ENCODE data around the gene PRAMEF1. TPM values are rescaled to one million over a fixed set of nuclear protein-coding genes. Genes with fewer than 3 reads are reported as not detected.
A peak's percentile ranks its signal among the peaks of the same experiment; 100 is the strongest.
"Not testable (repeated sequence)": the region's sequence is repeated elsewhere in the genome, so short reads cannot be mapped to it uniquely, and the experiment has no call there.

Gene PRAMEF1
- polyA plus RNA-seq, 1 donor (not counting 4 experiments of a cell fraction or from before 2014, with no cell fraction given): not detected

DNA sequence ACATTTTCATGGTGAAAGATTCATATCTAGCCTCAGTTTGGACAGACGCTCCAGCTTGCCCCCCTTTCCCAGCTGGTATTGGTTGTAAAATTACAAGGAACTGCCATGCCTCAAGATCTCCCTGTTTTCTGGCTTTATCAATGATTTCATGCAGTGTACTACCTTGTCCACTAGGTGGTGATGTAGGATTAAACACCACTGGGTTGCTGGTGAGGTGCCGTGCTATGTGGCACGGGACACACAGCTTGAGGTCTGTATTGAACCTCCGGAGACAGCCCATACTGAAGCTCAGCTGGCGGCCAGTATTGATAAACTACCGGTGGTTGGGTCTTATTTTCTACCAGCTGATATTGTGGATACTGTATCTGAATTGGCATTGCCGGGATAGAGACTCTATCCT, 7.4 kb upstream of the PRAMEF1 start:
- H3K9ac ChIP-seq (ENCODE audit: control insufficient read depth, extremely low read depth, insufficient read depth, low read length); H3K4me1 ChIP-seq (ENCODE audit: control insufficient read depth, extremely low read depth, insufficient read depth, low read length); H4K20me1 ChIP-seq (ENCODE audit: control insufficient read depth, extremely low read depth, insufficient read depth, low read length); H3K4me3 ChIP-seq (ENCODE audit: control insufficient read depth in 2 of 3, extremely low read depth in 1 of 3, insufficient read depth in 2 of 3, low read depth in 1 of 3, low read length in 3 of 3); H3K9me3 ChIP-seq (ENCODE audit: control insufficient read depth, low read depth, low read length); H3K27ac ChIP-seq (ENCODE audit: control insufficient read depth, insufficient read depth, low read length); dilution Hi-C loops (cut with MboI; ENCODE audit: extremely low pct_ligation_motif_present, low sequenced_read_pairs); H3K79me2 ChIP-seq (ENCODE audit: control insufficient read depth, insufficient read depth, low read length); H3K4me2 ChIP-seq (ENCODE audit: control insufficient read depth, extremely low read depth, insufficient read depth, low read depth, low read length); DNase-seq (ENCODE audit: low read depth, low spot score); H3K27me3 ChIP-seq (ENCODE audit: control insufficient read depth, extremely low read depth, insufficient read depth, low read length); H3K9me1 ChIP-seq (ENCODE audit: control insufficient read depth, extremely low read depth, insufficient read depth, low read length); FAIRE-seq; H3K36me3 ChIP-seq (ENCODE audit: control insufficient read depth in 2 of 2, extremely low read depth in 1 of 2, insufficient read depth in 2 of 2, low read length in 2 of 2); H2AFZ ChIP-seq (ENCODE audit: control insufficient read depth, low read length): not testable (repeated sequence)
- TF ChIP-seq, protein P1, sequence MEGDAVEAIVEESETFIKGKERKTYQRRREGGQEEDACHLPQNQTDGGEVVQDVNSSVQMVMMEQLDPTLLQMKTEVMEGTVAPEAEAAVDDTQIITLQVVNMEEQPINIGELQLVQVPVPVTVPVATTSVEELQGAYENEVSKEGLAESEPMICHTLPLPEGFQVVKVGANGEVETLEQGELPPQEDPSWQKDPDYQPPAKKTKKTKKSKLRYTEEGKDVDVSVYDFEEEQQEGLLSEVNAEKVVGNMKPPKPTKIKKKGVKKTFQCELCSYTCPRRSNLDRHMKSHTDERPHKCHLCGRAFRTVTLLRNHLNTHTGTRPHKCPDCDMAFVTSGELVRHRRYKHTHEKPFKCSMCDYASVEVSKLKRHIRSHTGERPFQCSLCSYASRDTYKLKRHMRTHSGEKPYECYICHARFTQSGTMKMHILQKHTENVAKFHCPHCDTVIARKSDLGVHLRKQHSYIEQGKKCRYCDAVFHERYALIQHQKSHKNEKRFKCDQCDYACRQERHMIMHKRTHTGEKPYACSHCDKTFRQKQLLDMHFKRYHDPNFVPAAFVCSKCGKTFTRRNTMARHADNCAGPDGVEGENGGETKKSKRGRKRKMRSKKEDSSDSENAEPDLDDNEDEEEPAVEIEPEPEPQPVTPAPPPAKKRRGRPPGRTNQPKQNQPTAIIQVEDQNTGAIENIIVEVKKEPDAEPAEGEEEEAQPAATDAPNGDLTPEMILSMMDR (optimal IDR thresholded peaks at IDR 0.05 in 1 of 3, IDR thresholded peaks at IDR 0.05 in 1 of 3, conservative IDR thresholded peaks at IDR 0.05 in 1 of 3; ENCODE audit: extremely low read depth in 1 of 3, insufficient read depth in 2 of 3, low read length in 3 of 3): peak; percentile 9 to 17 (median 16)

DNA sequence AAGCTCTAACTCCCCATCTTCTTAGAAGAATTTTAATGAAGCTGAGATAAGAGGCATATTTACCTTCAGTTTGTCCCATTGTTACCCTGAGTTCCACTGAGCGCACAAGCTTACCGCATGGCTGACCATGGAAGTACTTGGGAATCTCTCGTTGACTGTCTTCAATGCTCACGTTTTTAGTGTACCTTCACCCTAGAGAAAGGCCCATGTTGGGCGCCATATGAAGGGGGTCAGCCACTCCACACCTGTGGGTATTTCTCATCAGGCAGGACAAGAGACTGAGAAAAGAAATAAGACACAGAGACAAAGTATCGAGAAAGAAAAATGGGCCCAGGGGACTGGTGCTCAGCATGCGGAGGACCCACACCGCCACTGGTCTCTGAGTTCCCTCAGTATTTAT, 6.5 kb upstream of the PRAMEF1 start:
- H3K27me3 ChIP-seq (ENCODE audit: control insufficient read depth, extremely low read depth, insufficient read depth, low read length); H2AFZ ChIP-seq (ENCODE audit: control insufficient read depth, low read length); H3K4me3 ChIP-seq (ENCODE audit: control insufficient read depth in 2 of 3, extremely low read depth in 1 of 3, insufficient read depth in 2 of 3, low read depth in 1 of 3, low read length in 3 of 3); H3K9ac ChIP-seq (ENCODE audit: control insufficient read depth, extremely low read depth, insufficient read depth, low read length); FAIRE-seq; H3K27ac ChIP-seq (ENCODE audit: control insufficient read depth, insufficient read depth, low read length); dilution Hi-C loops (cut with MboI; ENCODE audit: extremely low pct_ligation_motif_present, low sequenced_read_pairs); DNase-seq (ENCODE audit: low read depth, low spot score); H4K20me1 ChIP-seq (ENCODE audit: control insufficient read depth, extremely low read depth, insufficient read depth, low read length); H3K79me2 ChIP-seq (ENCODE audit: control insufficient read depth, insufficient read depth, low read length); H3K4me1 ChIP-seq (ENCODE audit: control insufficient read depth, extremely low read depth, insufficient read depth, low read length); H3K4me2 ChIP-seq (ENCODE audit: control insufficient read depth, extremely low read depth, insufficient read depth, low read depth, low read length); H3K9me3 ChIP-seq (ENCODE audit: control insufficient read depth, low read depth, low read length); H3K9me1 ChIP-seq (ENCODE audit: control insufficient read depth, extremely low read depth, insufficient read depth, low read length); H3K36me3 ChIP-seq (ENCODE audit: control insufficient read depth in 2 of 2, extremely low read depth in 1 of 2, insufficient read depth in 2 of 2, low read length in 2 of 2): not testable (repeated sequence)

DNA sequence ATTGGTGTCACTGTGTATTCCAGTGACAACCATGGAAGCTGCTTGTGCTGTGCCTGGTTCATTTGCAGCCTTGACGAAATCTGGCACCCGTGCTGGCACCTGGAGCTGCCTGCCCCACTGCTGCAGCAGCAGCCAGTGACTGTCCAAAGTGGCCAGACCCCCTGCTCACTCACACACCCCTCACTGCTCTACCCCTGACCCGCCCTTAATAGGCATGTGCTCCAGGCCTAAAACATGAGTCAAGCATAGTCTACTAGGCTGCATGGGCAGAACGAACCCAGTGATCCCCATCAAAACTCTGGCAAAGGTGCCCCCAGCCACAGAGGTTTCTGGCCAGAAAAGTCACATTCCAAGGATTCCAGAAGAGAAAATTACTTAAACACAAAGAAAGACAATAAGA, 7.7 kb downstream of the PRAMEF1 start:
- Histone ChIP-seq H3K79me2 (ENCODE audit: control insufficient read depth, insufficient read depth, low read length) (no peaks in the 10 kb centered on the region), H3K36me3 (ENCODE audit: control insufficient read depth in 2 of 2, extremely low read depth in 1 of 2, insufficient read depth in 2 of 2, low read length in 2 of 2) (no peaks in the 10 kb centered on the region), H3K9me1 (ENCODE audit: control insufficient read depth, extremely low read depth, insufficient read depth, low read length) (no peaks in the 10 kb centered on the region), H4K20me1 (ENCODE audit: control insufficient read depth, extremely low read depth, insufficient read depth, low read length) (no peaks in the 10 kb centered on the region), H2AFZ (ENCODE audit: control insufficient read depth, low read length) (no peak overlapping the region), H3K9me3 (ENCODE audit: control insufficient read depth, low read depth, low read length) (no peaks in the 10 kb centered on the region), H3K4me1 (ENCODE audit: control insufficient read depth, extremely low read depth, insufficient read depth, low read length) (peaks cover 5% of the 10 kb centered on the region), H3K27ac (ENCODE audit: control insufficient read depth, insufficient read depth, low read length) (no peak overlapping the region), H3K27me3 (ENCODE audit: control insufficient read depth, extremely low read depth, insufficient read depth, low read length) (no peaks in the 10 kb centered on the region), H3K4me2 (ENCODE audit: control insufficient read depth, extremely low read depth, insufficient read depth, low read depth, low read length) (no peak overlapping the region), H3K9ac (ENCODE audit: control insufficient read depth, extremely low read depth, insufficient read depth, low read length) (no peak overlapping the region), H3K4me3 (ENCODE audit: control insufficient read depth in 2 of 3, extremely low read depth in 1 of 3, insufficient read depth in 2 of 3, low read depth in 1 of 3, low read length in 3 of 3) (no peak overlapping the region)
- no peak for FAIRE-seq
- DNase-seq (ENCODE audit: low read depth, low spot score): no peak
- TF ChIP-seq, protein P1 (optimal IDR thresholded peaks at IDR 0.05 in 1 of 3, IDR thresholded peaks at IDR 0.05 in 1 of 3, conservative IDR thresholded peaks at IDR 0.05 in 1 of 3; ENCODE audit: extremely low read depth in 1 of 3, insufficient read depth in 2 of 3, low read length in 3 of 3): no peak
- TF ChIP-seq EZH2 (IDR thresholded peaks at IDR 0.05; ENCODE audit: low read length): no peak
- dilution Hi-C loops (cut with MboI; ENCODE audit: extremely low pct_ligation_motif_present, low sequenced_read_pairs): no loop called here

All from keratinocyte (primary cell).